ENCODE data around the gene TRIM46.
"Not testable (repeated sequence)": the region's sequence is repeated elsewhere in the genome, so short reads cannot be mapped to it uniquely, and the experiment has no call there.

The TRIM46 gene

DNA sequence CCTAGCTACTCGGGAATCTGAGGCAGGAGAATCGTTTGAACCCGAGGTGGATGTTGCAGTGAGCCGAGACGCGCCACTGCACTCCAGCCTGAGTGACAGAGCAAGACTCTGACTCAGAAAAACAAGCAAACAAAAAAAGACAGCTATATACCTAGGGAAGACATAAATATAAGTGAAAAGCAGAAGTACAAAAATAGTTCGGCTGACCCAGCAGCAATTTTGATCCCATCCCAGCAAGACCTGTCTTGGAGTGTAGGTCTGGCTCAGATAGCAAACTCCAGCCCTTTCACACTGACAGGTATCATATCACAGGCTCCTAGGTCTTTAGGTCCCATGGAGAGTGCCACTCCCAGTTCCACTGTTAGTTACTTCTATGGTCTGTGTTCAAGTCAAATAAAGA lies 49.4 kb downstream of the TRIM46 start:
- in situ Hi-C loops (cut with MboI; ENCODE audit: low sequenced_read_pairs) = no loop called here

DNA sequence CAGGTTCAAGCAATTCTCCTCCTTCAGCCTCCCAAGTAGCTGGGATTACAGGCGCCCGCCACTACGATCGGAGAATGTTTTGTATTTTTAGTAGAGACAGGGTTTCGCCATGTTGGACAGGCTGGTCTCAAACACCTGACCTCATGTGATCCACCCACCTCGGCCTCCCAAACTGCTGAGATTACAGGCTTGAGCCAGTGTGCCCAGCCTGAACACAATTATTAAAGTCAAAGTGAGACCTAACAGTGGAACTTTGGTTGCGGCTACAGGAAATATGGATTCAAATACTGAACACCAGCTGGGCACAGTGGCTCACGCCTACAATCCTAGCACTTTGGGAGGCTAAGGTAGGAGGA lies 51.7 kb downstream of the TRIM46 start:
- in situ Hi-C loops (cut with MboI; ENCODE audit: low sequenced_read_pairs) = not testable (repeated sequence)

DNA sequence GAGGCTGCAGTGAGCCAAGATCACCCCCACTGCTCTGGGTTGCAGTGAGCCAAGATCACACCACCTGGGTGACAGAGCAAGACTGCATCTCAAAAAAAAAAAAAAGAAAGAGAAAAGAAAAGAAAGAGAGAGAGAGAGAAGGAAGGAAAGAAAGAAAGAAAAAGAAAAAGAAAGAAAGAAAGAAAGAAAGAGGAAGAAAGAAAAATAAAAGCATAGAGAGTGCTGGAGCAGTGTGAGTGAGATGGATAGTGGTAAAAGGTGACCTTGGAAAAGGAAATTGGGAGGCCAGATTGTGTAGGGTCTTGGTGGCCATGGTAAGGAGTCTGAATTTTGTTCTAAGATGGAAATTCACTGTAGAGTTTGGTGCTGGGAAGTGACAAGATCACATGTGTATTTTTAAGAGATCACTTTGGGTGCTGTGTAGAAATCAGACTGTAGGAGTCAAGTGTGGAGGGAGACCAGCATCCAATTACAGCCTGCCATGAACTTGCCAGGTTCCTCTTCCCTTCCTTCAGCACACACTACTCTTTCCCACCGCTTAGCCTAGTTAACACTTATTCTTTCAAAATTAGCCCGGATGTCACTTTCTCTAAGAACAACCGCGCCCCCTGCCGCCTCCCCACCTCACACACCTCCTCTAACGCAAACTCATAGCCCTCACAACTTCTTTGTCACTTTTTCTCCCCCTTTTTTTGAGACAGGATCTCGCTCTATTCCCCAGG lies 52.7 kb downstream of the TRIM46 start:
- in situ Hi-C loops (cut with MboI; ENCODE audit: low sequenced_read_pairs) = no loop called here

DNA sequence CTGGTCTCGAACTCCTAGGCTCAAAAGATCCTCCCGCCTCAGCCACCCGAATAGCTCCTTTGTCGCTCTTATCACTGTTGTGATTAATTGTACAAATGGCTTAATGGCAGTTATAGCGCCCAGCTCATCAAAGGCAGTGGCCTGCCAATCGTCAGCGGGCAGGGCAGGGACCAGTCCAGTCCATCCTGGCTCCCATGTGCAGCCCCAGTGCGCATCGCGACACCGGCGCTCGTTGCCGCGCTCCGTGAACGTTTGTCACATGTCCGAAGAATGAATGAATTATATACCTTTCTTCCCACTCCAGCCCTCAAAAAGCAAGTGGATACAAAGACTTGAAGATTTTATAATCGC lies 53.2 kb downstream of the TRIM46 start:
- in situ Hi-C loops (cut with MboI; ENCODE audit: low sequenced_read_pairs) = no loop called here

DNA sequence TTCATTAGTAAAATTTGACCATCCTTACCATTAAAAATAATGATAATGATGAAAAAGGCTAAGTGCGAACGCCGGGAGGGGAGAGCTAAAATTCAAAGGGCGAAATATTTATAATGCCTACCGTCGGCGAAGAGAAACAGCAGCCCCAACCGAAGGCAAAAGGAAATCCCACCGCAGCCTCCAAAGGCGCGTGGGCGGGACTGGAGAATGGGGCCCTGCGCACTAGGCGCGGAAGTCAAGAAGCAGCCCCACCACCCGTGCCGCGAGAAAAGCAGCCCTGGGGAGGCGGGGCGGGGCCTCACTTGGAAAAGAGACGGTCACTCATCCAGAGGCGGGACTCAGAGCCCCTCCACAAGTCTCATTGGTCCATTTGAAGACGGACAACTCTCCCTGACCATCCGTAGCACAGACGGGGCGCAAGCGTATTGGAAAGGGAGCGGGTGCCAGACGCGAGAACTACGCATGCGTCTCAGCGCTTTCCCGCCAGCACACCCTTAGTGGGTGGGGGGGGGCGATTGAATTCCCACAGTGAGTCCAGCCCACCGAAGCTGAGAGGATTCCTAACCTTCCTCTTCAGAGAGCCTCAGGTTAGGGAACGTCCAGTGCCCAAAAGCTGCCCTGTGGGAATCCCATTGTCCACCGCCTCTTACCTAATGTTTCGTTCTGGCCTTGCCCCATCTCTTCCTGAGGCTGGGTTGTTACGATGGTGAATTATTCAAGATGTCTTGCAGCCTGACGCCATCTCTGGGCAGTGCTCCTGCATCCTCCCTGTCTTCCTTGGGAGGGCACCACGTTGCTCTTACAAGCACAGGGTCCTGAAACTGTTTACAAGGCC lies 53.8 kb downstream of the TRIM46 start:
- in situ Hi-C loops (cut with MboI; ENCODE audit: low sequenced_read_pairs) = no loop called here

DNA sequence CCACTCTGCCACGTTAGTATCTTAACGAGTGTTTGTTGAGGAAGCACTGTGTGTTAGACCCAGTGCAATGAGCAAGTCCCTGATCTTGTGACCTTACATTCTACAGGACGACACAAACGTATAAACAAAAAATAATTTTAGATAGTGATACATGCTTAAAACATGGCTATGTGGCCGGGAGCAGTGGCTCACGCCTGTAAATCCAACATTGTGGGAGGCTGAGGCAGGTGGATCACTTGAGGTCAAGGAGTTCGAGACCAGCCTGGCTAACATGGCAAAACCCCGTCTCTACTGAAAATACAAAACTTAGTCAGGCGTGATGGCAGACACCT lies 54.4 kb downstream of the TRIM46 start:
- in situ Hi-C loops (cut with MboI; ENCODE audit: low sequenced_read_pairs) = no loop called here

DNA sequence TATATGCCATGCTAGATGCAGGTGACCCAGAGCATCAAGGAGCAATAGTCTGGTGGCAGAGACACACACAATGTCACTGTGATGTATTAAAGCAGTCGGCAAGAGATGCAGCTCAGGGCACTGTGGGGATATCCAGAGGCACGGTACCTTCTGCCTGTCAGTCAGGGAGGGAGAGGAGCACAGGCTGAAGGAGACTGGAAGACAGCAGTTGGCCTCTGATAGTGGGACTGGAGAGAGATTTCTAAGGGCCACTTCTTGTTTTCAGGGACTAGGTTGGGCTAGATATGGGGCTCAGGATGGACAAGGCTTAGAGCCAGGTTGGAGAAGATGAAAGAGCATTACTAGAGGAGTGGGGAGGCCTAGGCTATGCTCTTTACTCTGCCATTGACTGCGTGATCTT lies 57.7 kb downstream of the TRIM46 start:
- in situ Hi-C loops (cut with MboI; ENCODE audit: low sequenced_read_pairs) = not testable (repeated sequence)

DNA sequence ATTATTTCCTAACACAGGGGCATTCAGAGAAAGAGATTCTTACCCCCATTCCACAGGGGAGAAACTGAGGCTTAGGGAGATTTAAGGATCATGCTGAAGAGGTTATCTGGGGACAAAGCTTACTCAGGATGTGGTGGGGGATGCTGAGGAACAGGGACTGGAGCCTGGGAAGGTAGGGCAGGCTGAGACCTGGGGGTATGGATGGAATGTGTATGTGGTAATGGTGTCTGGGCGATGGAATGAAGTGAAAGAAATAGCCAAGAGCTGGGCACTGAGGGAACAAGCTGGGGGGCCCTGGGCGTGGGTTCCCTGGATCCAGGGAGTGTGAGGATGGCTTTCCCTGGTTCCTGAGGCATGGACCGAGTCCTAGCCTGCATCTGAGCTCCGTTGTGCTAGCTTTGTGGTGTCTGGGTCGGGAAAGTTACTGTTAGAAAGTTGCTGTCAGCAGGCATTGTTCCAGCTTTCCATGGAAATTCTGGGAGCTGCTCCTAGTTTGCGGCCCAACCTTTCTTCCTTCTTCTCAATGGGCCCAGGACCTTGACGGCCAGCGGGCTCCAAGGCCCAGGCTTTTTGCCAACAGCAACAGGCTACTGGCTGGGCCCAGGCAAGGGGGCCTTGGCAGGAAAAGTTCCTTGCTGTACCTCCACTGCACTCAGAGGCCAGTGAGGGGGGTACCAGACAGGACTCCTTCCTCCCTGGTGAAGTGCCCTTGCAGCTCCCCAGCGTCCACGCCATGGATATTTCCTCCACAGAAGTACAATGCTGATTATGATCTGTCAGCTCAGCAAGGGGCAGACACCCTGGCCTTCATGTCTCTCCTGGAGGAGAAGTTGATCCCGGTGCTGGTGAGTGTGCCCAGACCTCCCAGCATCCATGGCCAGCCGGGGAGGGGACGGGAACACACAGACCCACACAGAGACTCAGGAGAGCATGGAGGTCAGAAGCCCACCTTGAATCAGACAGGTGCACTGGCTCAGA lies 58.6 kb downstream of the TRIM46 start:
- in situ Hi-C loops (cut with MboI; ENCODE audit: low sequenced_read_pairs) = not testable (repeated sequence)

DNA sequence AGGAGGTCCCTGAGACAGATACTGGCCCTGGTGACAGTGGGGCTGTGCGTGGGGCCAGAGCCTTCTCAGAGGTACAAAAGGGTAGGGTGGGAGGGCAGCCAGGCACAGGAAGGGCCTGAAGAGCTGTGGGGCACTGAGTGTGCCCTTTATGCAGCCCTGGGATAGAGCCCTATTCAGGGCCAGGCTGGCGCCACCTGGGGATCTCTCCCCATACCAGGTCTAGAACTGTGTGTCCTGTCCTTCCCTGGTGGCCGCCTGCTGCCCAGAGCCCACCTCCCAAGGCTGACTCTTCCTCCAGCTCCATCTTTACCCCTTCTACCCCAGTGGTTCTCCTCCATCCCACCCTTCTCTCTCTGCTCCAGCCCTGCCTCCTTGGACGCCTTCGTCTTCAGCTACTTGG lies 59.9 kb downstream of the TRIM46 start:
- in situ Hi-C loops (cut with MboI; ENCODE audit: low sequenced_read_pairs) = not testable (repeated sequence)
